Measurements from ENCODE around the gene YBX2. TPM values are rescaled to one million over a fixed set of nuclear protein-coding genes. Genes with fewer than 3 reads are reported as not detected.
"Not testable (repeated sequence)": the region's sequence is repeated elsewhere in the genome, so short reads cannot be mapped to it uniquely, and the experiment has no call there.

YBX2 gene
- under 1 TPM in 4 of 5 donors, not detected in 1; 0.20 to 0.57 (median 0.45) TPM for total RNA-seq
- total RNA-seq (2013), result not detected
- total RNA-seq, result 0 to 0.35 (median 0.12) reads per million in 29 experiments

DNA sequence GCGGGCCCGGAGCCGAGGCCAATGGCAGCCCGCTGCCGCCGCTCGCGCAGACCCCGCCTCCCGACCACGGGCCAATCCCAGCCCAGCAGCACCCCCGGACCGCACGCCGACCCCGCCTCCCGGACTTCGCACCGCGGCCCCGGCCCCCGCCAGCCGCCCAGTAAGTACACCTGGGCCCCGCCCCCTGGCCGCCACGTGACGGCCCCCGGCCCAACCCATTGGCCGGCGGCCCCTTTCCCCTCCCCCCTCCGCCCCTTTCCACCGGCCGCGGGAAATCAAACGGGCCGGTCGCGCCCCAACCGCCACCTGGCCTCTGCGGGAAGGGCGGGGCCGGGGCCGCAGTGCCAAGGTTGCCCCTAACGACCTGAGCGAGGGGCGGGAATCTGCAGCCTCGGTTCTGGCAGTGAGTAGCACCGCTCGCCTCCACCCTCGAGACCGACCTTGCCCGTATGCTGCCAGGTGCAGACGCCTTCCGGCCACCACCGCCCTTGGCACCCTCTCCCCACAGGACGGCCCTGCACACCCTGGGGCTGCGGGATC lies at the start of gene YBX2:
TSS of gene YBX2 (minus strand) at position 26 of the 540 bp plus-strand sequence. CDS start 139 bp downstream, outside the sequence.
- Mint-ChIP-seq H3K9me3 (no peaks in the 10 kb centered on the region), H3K4me3 (peak within 1 kb of the TSS; percentile 69 to 89 (median 70)), H3K27me3 (peaks cover 0 to 35% of the 10 kb centered on the region in 2 donors), H3K27ac (peak within 1 kb of the TSS in 1 of 2 donors; percentile 61), H3K36me3 (no peaks in the 10 kb centered on the region), H3K4me1 (peaks cover 19 to 25% (median 21%) of the 10 kb centered on the region in 3 donors)
- ChIA-PET CTCF (no interaction called here), POLR2A (no interaction called here)
- peak; percentile 69 to 82 (median 78) for ATAC-seq (replicated peaks in 1 of 4)
- Histone ChIP-seq H3K4me1 (ENCODE audit: control insufficient read depth in 1 of 2, extremely low read depth in 1 of 2, insufficient read depth in 2 of 2, low read length in 2 of 2) (peaks cover 0 to 32% of the 10 kb centered on the region in 2 experiments), H3K4me3 (ENCODE audit: control insufficient read depth in 1 of 2, extremely low read depth in 1 of 2, low read length in 1 of 2) (peak within 1 kb of the TSS; percentile 38 to 41), H3K27me3 (replicated peaks in 1 of 2; ENCODE audit: control insufficient read depth in 2 of 2, extremely low read depth in 1 of 2, insufficient read depth in 2 of 2, low read length in 1 of 2) (peaks cover 6 to 67% of the 10 kb centered on the region in 2 experiments), H3K9me3 (no peaks in the 10 kb centered on the region), H3K27ac (ENCODE audit: low read length) (no peak within 1 kb of the TSS), H3K36me3 (ENCODE audit: control insufficient read depth in 2 of 2, extremely low read depth in 1 of 2, insufficient read depth in 1 of 2, low read length in 1 of 2) (no peaks in the 10 kb centered on the region)
- under 1% methylated on average over 48 of the region's 57 CpGs for WGBS (ENCODE audit: insufficient coverage)
- DNase-seq, result peak in 33 of 35 experiments; percentile 21 to 82 (median 53)

DNA sequence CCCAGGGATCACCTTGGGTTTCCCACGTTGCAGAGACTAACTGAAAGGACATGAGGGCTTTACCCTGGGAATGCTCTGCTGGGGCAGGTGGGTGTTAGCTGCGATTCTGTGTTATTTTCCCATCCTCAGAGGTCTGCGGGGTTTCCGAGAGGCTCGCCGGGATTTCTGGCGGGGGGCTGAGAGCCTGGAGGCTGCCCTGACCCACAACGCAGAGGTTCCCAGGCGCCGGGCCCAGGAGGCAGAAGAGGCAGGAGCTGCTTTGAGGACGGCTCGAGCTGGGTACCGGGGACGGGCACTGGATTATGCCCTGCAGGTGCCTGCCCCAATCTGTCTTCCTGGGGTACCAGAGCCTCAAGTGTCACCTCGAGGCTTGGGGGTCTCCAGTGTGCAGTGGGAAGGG lies 48.8 kb upstream of the YBX2 start:
- H3K27ac Mint-ChIP-seq, result peak overlapping the region in 1 of 2 donors; percentile 80
- ChIA-PET POLR2A (interaction anchor here in 1 of 2 donors (0.8 kb wide), 1 partner anchor 13 kb away, joined by 3 read pairs; no protein-coding TSS in a partner anchor), CTCF (no interaction called here)
- Histone ChIP-seq H3K27ac (ENCODE audit: low read length) (no peak overlapping the region), H3K27me3 (replicated peaks in 1 of 2; ENCODE audit: control insufficient read depth in 2 of 2, extremely low read depth in 1 of 2, insufficient read depth in 2 of 2, low read length in 1 of 2) (no peaks in the 10 kb centered on the region), H3K4me1 (ENCODE audit: control insufficient read depth in 1 of 2, extremely low read depth in 1 of 2, insufficient read depth in 2 of 2, low read length in 2 of 2) (peaks cover 0 to 51% of the 10 kb centered on the region in 2 experiments), H3K9me3 (no peaks in the 10 kb centered on the region), H3K4me3 (ENCODE audit: control insufficient read depth in 1 of 2, extremely low read depth in 1 of 2, low read length in 1 of 2) (no peak overlapping the region), H3K36me3 (ENCODE audit: control insufficient read depth in 2 of 2, extremely low read depth in 1 of 2, insufficient read depth in 1 of 2, low read length in 1 of 2) (peaks cover 32 to 90% of the 10 kb centered on the region in 2 donors)
- DNase-seq (no peak), ATAC-seq (replicated peaks in 1 of 4) (no peak)
- H3K27me3 Mint-ChIP-seq, result no peaks in the 10 kb centered on the region
- H3K9me3 Mint-ChIP-seq, result no peaks in the 10 kb centered on the region
- no peak overlapping the region for H3K4me3 Mint-ChIP-seq
- 95% methylated on average over 15 of the region's 15 CpGs for WGBS (ENCODE audit: insufficient coverage)
- peaks cover 17 to 37% (median 32%) of the 10 kb centered on the region in 3 donors for H3K4me1 Mint-ChIP-seq
- H3K36me3 Mint-ChIP-seq, result peaks cover 27% of the 10 kb centered on the region

DNA sequence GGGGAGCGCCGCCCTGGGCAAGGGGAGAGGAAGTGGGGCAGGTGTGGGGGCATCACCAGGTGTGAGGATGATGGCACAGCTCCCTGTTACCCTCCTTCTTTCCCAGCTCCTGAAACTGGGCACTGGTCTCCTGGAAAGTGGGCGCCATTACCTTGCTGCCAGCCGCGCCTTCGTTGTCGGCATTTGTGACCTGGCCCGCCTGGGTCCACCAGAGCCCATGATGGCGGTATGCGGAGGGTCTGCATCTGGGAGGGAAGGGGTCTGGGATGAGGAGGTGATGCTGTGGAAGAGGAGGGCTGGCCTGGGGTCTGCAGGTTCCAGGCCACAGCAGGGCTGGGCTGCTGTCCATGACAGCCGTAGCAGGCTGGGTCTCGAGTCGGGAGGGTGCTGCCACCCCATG lies 47.4 kb upstream of the YBX2 start:
- H3K36me3 ChIP-seq (ENCODE audit: control insufficient read depth in 2 of 2, extremely low read depth in 1 of 2, insufficient read depth in 1 of 2, low read length in 1 of 2), result peaks cover 19 to 83% of the 10 kb centered on the region in 2 donors
- Mint-ChIP-seq H3K9me3 (no peaks in the 10 kb centered on the region), H3K36me3 (peaks cover 27% of the 10 kb centered on the region)

DNA sequence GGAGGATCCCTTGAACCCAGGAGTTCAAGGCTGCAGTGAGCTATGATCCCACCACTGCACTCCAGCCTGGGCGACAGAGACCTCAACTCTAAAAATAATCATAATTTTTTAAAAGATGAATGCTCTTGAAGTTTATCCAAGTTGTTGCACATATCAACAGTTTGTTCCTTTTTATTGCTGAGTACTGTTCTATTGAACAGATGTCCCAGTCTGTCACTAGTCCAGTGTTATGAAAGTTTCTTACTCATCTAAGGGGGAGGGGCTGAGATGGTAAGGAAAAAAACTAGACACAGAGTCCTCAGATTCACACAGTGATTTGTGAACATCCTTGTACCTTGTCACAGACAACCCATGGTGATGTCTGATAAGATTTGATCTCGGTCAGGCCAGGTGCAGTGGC lies 45.7 kb upstream of the YBX2 start:
- ATAC-seq (replicated peaks in 1 of 4) (no peak), DNase-seq (no peak)
- H3K4me1 Mint-ChIP-seq, result peaks cover 38 to 55% (median 48%) of the 10 kb centered on the region in 3 donors
- Histone ChIP-seq H3K9me3 (no peaks in the 10 kb centered on the region), H3K4me3 (ENCODE audit: control insufficient read depth in 1 of 2, extremely low read depth in 1 of 2, low read length in 1 of 2) (no peak overlapping the region), H3K27ac (ENCODE audit: low read length) (no peak overlapping the region), H3K4me1 (ENCODE audit: control insufficient read depth in 1 of 2, extremely low read depth in 1 of 2, insufficient read depth in 2 of 2, low read length in 2 of 2) (peaks cover 10 to 67% of the 10 kb centered on the region in 2 experiments), H3K27me3 (replicated peaks in 1 of 2; ENCODE audit: control insufficient read depth in 2 of 2, extremely low read depth in 1 of 2, insufficient read depth in 2 of 2, low read length in 1 of 2) (no peaks in the 10 kb centered on the region), H3K36me3 (ENCODE audit: control insufficient read depth in 2 of 2, extremely low read depth in 1 of 2, insufficient read depth in 1 of 2, low read length in 1 of 2) (peaks cover 12 to 69% of the 10 kb centered on the region in 2 donors)
- peak overlapping the region in 1 of 3 donors; percentile 98 for H3K4me3 Mint-ChIP-seq
- POLR2A ChIA-PET, result no interaction called here
- H3K27ac Mint-ChIP-seq, result peak overlapping the region; percentile 71 to 76
- H3K36me3 Mint-ChIP-seq, result peaks cover 23% of the 10 kb centered on the region
- CTCF ChIA-PET, result no interaction called here
- no peaks in the 10 kb centered on the region for H3K27me3 Mint-ChIP-seq
- no CpG with 5 or more reads among the region's 2 CpGs for WGBS (ENCODE audit: insufficient coverage)
- H3K9me3 Mint-ChIP-seq, result no peaks in the 10 kb centered on the region

More for the DNA sequence above, 47.4 kb upstream of the YBX2 start:
- Mint-ChIP-seq H3K27me3 (no peaks in the 10 kb centered on the region), H3K27ac (peak overlapping the region in 1 of 2 donors; percentile 16), H3K4me1 (peaks cover 28 to 45% (median 43%) of the 10 kb centered on the region in 3 donors), H3K4me3 (no peak overlapping the region)
- Histone ChIP-seq H3K9me3 (no peaks in the 10 kb centered on the region), H3K4me3 (ENCODE audit: control insufficient read depth in 1 of 2, extremely low read depth in 1 of 2, low read length in 1 of 2) (no peak overlapping the region), H3K27me3 (replicated peaks in 1 of 2; ENCODE audit: control insufficient read depth in 2 of 2, extremely low read depth in 1 of 2, insufficient read depth in 2 of 2, low read length in 1 of 2) (no peaks in the 10 kb centered on the region), H3K27ac (ENCODE audit: low read length) (no peak overlapping the region), H3K4me1 (ENCODE audit: control insufficient read depth in 1 of 2, extremely low read depth in 1 of 2, insufficient read depth in 2 of 2, low read length in 2 of 2) (peaks cover 2 to 60% of the 10 kb centered on the region in 2 experiments)
- CTCF ChIA-PET, result interaction anchor here in 1 of 2 donors (0.6 to 1.1 kb wide), 2 partner anchors 12 to 33 kb away, joined by 4 read pairs; no protein-coding TSS in a partner anchor
- 96% methylated on average over 10 of the region's 13 CpGs for WGBS (ENCODE audit: insufficient coverage)
- POLR2A ChIA-PET, result interaction anchor here in 1 of 2 donors (1.0 kb wide), 1 partner anchor 32 kb away, joined by 3 read pairs; no protein-coding TSS in a partner anchor
- ATAC-seq (replicated peaks in 1 of 4) (no peak), DNase-seq (no peak)

GRCh38 chr17:7337600-7337999 lies 43.2 kb upstream of the YBX2 start:
- not testable (repeated sequence) for DNase-seq; H3K27me3 ChIP-seq (replicated peaks in 1 of 2; ENCODE audit: control insufficient read depth in 2 of 2, extremely low read depth in 1 of 2, insufficient read depth in 2 of 2, low read length in 1 of 2); H3K27me3 Mint-ChIP-seq; H3K9me3 ChIP-seq; H3K9me3 Mint-ChIP-seq; ATAC-seq (replicated peaks in 1 of 4)
- Mint-ChIP-seq H3K36me3 (peaks cover 17% of the 10 kb centered on the region), H3K4me1 (peaks cover 47 to 65% (median 63%) of the 10 kb centered on the region in 3 donors), H3K27ac (peak overlapping the region; percentile 99 to 100), H3K4me3 (peak overlapping the region; percentile 93 to 98 (median 93))
- 5% methylated on average over 5 of the region's 7 CpGs for WGBS (ENCODE audit: insufficient coverage)
- Histone ChIP-seq H3K4me1 (ENCODE audit: control insufficient read depth in 1 of 2, extremely low read depth in 1 of 2, insufficient read depth in 2 of 2, low read length in 2 of 2) (peaks cover 10 to 85% of the 10 kb centered on the region in 2 experiments), H3K36me3 (ENCODE audit: control insufficient read depth in 2 of 2, extremely low read depth in 1 of 2, insufficient read depth in 1 of 2, low read length in 1 of 2) (peaks cover 0 to 44% of the 10 kb centered on the region in 2 donors), H3K27ac (ENCODE audit: low read length) (peak overlapping the region; percentile 72), H3K4me3 (ENCODE audit: control insufficient read depth in 1 of 2, extremely low read depth in 1 of 2, low read length in 1 of 2) (peak overlapping the region; percentile 78 to 93)
- CTCF ChIA-PET, result interaction anchor here (0.7 to 2.3 kb wide), 3 partner anchors 11 to 106 kb away, joined by 4 to 5 read pairs (median 5); no protein-coding TSS in a partner anchor
- POLR2A ChIA-PET, result interaction anchor here in 1 of 2 donors (0.6 kb wide), 1 partner anchor 16 kb away, joined by 3 read pairs; no protein-coding TSS in a partner anchor

Measured in T-cell (primary cell).